Urinary bladder (tissue), 4 donors: Measurements from ENCODE around the gene RGS2. TPM values are rescaled to one million over a fixed set of nuclear protein-coding genes. Genes with fewer than 3 reads are reported as not detected.

ENCODE experiments used
- DNase-seq: peaks from one replicate; pipeline ENCODE4 v3.0.0-alpha.2; 2015; ENCODE audit errors: extremely low spot score
- H3K27ac ChIP-seq: one replicate; pipeline ENCODE4 v1.5.1; 2013; ENCODE audit warnings: low read depth, mild to moderate bottlenecking, moderate library complexity
- H3K36me3 ChIP-seq: one replicate; pipeline ENCODE4 v1.6.1; 2013; ENCODE audit warnings: mild to moderate bottlenecking, moderate library complexity; ENCODE audit not compliant: insufficient read depth
- H3K4me1 ChIP-seq: one replicate; pipeline ENCODE4 v1.6.1; 2013; ENCODE audit warnings: mild to moderate bottlenecking, moderate library complexity; ENCODE audit not compliant: insufficient read depth
- H3K4me3 ChIP-seq: one replicate; pipeline ENCODE4 v1.5.1; 2013; ENCODE audit warnings: low read depth, low read length
- WGBS: extraction: QIAGEN DNeasy Blood & Tissue Kit; methylation state at CpG from one replicate; pipeline ENCODE4 v1.1.7; 2013; 5-methylcytosine and 5-hydroxymethylcytosine counted together
- polyA plus RNA-seq: library from polyadenylated mRNA; stranded (reverse); fragments of 200-250 nt; gene quantifications from one replicate; pipeline ENCODE4 v1.2.3, GENCODE V29; 2013
- total RNA-seq: library from RNA; depleted of rRNA; stranded (reverse); fragments of >200 nt; gene quantifications from one replicate; pipeline ENCODE4 v1.2.3, GENCODE V29; 2014
- donor health status: healthy with polysubstance abuse.
- donor health status: healthy.

RGS2 gene
- total and polyA plus RNA-seq, 2 donors, result 211 to 554 TPM

DNA sequence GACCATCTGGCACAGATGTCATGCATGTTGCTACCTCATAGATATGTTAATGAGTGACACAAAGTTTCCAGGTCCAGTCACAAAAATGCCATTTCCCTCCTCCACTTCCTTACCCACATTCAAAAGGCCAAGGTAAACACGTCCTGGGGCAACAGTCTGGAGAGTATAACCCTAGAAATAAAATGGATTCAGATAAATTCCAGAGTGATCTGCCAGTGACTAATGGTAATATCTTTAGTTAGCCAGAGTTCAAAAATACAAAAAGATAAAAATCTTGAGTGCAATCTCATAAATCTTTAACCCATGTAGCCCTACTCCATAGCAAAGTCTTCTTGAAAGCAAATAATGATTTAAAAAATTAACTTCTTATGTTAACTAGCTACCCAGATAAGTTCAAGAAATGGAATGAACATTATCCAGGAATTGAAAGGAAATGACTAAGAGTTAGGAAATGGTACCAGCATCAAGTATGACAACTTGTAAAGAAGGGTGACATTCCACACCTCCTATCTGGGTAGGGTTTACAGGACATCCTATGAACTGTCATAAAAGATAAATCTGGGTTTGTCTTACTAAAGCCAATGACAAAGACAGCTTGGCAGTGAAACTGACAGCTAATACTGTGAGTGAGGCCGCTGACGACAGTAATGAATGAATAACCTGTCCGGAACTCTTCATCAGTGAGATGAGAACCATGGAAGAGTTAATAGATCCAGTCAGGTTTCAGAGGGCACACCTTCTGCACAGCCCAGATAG lies 18.1 kb downstream of the RGS2 start:
- WGBS, result 79% methylated on average over 4 of the region's 4 CpGs

DNA sequence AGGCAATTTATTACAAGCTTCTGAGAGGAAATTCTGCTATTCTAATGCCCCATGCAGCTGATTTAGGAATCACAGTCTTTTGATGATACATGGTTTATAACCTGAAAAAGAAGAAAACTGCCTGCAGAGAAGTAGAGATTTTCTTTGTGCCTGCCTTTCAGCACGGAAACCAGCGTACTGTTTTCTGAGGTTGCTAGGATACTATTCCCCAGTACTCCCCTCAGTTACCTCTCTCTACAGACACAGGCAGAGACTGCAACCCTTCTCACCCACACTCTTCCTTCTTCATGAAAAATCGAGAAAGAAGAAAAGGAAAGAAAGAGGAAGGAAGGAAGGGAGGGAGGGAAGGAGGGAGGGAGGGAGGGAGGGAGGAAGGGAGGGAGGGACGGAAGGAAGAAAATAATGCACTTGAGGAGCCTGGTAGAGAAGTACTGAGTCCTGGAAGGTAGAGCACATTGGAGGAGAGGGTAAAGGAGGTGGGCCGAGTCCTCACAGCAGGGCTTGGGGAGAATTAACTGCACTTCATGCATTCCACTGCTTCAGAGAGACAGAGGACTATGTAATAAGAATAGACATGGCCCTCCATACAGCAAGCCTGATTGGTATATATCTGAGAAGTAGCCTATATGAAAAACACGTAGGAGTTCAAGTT lies 21.9 kb downstream of the RGS2 start:
- H3K27ac ChIP-seq, result no peak overlapping the region

More for the DNA sequence above, 18.1 kb downstream of the RGS2 start:
- Histone ChIP-seq H3K27ac (no peak overlapping the region), H3K36me3 (no peaks in the 10 kb centered on the region), H3K4me3 (no peak overlapping the region), H3K4me1 (no peaks in the 10 kb centered on the region)
- DNase-seq, result no peak

DNA sequence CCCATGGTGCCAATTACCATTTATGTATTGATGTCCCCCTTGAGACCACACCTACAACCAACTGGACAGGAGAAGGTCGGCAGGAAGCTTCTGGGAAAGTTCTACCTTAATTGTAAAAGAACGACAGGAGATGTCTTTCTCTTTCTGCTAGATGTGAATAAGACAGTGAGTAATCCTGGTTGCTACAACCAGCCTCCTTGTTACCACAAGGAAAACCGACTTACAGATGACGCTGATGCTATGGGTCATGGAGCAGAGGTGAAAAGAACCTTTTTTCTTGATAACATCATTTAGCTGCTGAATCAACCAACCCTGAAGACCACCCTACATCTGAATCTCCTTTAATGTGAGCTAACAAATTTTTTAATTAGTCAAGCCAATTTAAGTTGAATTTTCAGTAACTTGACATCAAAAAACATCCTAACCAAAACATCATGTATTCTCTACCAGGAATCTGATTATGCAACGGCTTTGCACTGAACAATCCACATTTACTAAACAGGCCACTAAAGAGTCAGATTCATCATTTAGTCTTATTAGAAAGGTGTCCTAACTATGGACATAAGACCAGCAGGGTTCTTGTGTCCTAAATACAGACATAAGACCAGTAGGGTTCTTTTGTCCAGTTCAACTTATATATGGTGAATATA lies 23.0 kb downstream of the RGS2 start:
- 92% methylated on average over 5 of the region's 5 CpGs for WGBS
- DNase-seq, result no peak

More for the DNA sequence above, 21.9 kb downstream of the RGS2 start:
- no peak overlapping the region for H3K4me3 ChIP-seq
- H3K4me1 ChIP-seq, result no peaks in the 10 kb centered on the region
- H3K36me3 ChIP-seq, result no peaks in the 10 kb centered on the region
- WGBS, result 44% methylated on average over 6 of the region's 6 CpGs
- no peak for DNase-seq

DNA sequence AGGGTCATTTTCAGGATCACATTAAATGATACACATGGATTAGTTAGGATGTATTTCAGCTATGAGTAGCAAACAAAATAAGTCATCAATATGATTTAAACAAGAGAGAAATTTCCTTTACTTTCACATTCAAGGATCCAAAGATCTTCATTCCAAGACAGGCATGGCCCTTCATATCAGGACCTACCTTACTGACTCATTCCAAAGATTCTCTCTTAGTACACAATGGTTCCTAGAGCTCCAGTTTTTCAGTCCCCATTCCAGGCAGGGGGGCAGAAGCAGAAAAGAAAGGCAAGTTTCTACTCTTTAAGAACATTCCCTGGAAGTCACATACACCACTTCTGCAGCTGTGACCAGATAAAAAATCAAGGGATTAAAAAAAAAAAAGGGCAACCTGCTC lies 23.7 kb downstream of the RGS2 start:
- Histone ChIP-seq H3K4me3 (no peak overlapping the region), H3K4me1 (no peaks in the 10 kb centered on the region), H3K27ac (no peak overlapping the region), H3K36me3 (no peaks in the 10 kb centered on the region)
- no peak for DNase-seq

More for the DNA sequence above, 23.0 kb downstream of the RGS2 start:
- Histone ChIP-seq H3K4me1 (no peaks in the 10 kb centered on the region), H3K27ac (no peak overlapping the region), H3K36me3 (no peaks in the 10 kb centered on the region), H3K4me3 (no peak overlapping the region)

DNA sequence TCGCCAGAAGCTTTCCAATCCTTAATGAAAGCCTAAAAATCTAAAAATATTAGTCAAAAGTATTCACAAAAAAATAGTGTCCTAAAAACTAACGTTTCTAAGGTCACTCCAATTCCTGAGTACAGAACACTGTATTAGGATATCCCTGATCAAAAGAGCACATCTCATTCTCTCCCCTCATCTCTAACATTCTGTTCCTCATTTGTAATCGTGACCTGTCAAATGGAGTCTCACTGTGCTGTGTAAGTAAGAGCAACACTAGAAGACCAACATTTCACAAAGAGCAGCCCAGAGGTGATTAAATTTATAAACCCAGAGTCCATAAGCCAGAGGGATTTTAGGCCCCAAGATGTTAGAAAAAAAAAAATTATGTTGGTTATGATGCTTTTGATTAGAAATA lies 26.3 kb downstream of the RGS2 start:
- no peaks in the 10 kb centered on the region for H3K4me1 ChIP-seq
- no peak for DNase-seq
- H3K27ac ChIP-seq, result no peak overlapping the region
- peaks cover 2% of the 10 kb centered on the region for H3K36me3 ChIP-seq
- no peak overlapping the region for H3K4me3 ChIP-seq
- 47% methylated on average over 3 of the region's 3 CpGs for WGBS

DNA sequence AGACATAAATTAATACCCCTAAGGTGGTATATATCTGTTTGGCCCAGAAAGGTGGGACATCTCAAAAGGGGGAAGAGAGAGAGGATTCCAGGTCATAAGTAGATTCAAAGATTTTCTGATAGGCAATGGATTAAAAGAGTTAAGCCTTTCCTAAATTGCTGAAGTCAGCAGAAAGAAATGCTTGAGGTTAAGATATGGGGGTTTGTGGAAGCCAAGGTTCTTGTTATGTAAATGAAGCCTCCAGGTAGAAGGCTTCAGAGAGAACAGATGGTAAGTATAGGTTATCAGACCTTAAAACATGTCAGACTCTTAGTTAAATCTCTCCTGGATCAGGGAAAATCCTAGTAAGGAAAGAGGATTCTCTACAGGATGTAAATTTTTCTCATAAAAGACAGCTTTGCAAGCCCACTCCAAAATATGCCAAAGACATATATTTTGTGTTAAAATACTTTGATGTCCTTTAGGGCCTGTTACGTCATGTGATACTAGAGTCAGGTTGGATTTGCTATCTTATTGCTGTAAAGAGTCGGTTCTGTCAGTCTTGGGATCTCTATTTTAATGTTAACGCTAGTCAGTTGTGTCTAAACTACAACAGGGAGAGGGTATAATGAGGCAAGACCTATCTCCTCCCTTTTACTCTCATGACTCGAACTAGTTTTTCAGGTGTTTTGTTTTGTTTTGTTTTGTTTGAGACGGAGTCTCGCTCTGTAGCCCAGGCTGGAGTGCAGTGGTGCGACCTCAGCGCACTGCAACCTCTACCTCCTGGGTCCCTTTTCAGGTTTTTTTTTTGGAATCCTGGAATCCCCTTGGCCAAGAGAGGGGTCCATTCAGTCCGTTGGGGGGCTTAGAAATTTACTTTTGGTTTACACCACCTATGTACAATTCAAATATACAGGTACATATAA lies 30.6 kb downstream of the RGS2 start:
- no peak for DNase-seq
- peaks cover 2% of the 10 kb centered on the region for H3K36me3 ChIP-seq
- no peak overlapping the region for H3K4me3 ChIP-seq
- H3K4me1 ChIP-seq, result no peaks in the 10 kb centered on the region
- no peak overlapping the region for H3K27ac ChIP-seq
- WGBS, result 89% methylated on average over 9 of the region's 9 CpGs

DNA sequence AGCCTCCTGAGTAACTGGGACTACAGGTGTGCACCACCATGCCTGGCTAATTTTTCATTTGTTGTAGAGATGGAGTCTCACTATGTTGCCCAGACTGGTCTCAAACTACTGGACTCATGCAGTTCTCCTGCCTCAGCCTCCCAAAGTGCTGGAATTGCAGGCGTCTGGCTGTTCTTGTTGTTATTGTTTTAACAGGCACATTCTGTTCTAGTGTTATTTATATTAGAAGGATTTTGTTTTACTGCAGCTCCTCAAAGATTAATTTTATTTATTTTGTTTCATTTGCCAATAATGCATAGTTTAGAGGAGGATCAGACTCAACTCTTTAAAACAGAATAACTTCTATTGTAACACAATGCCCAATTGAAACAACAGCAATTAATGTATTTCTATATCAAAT lies 35.5 kb downstream of the RGS2 start:
- Histone ChIP-seq H3K27ac (no peak overlapping the region), H3K36me3 (no peaks in the 10 kb centered on the region), H3K4me1 (no peaks in the 10 kb centered on the region), H3K4me3 (no peak overlapping the region)
- no peak for DNase-seq
- WGBS, result 50% methylated on average over 1 of the region's 1 CpG

DNA sequence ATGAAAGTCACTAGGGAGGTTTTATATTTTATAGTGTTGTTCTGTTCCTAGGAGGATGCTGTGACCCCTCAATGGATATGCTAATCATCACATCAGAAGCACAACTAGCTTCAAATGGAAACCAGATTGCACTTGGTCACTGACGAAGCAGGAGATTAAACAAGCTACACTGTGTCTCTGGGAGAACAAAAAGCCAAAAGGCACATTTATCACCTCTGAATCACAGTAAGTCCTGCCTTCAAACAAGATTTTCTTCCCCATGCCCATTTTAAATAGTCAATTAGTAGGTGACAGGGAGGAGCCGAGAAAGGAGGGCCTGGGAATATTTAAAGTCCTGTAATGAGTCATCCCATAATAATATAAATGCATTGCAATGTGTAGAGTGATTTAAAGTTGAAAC lies 38.1 kb downstream of the RGS2 start:
- Histone ChIP-seq H3K4me1 (no peaks in the 10 kb centered on the region), H3K27ac (no peak overlapping the region), H3K36me3 (no peaks in the 10 kb centered on the region), H3K4me3 (no peak overlapping the region)
- 86% methylated on average over 2 of the region's 2 CpGs for WGBS
- DNase-seq, result no peak

DNA sequence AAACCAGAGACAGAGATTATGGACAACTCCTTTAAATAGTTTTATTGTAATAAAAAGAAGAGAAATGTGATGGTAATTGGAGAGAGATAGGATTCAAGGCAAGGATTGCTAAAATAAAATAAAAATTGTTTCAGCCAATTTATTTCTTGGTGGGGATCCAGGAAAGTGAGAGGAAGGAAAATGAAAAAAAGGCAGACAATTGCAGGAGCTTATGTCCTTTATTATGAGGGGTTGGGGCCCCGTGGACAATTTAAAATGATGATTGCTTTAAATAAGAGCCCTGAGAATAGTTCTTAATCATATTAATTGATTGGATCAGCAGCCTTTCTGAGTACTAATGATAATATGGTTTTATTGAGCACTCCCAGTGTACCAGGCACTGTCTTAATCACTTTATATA lies 40.2 kb downstream of the RGS2 start:
- WGBS, result 35% methylated on average over 1 of the region's 1 CpG
- Histone ChIP-seq H3K36me3 (no peaks in the 10 kb centered on the region), H3K27ac (no peak overlapping the region), H3K4me3 (no peak overlapping the region), H3K4me1 (no peaks in the 10 kb centered on the region)
- DNase-seq, result no peak

DNA sequence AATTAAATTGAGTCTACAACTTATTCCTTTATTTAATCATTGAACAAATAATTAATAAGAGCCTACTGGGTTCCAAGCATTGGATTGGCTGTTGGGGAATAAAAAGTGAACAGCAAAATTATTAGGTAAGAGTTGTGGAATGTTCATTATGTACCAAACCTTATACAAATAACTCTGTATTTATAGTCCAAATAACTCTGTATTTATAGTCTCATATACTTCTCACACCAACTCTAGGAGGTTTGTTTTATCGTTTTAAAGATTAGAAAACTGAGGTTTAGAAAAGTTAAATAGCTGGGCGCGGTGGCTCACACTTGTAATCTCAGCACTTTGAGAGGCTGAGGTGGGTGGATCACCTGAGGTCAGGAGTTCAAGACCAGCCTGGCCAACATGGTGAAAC lies 40.6 kb downstream of the RGS2 start:
- WGBS, result 76% methylated on average over 3 of the region's 3 CpGs
- H3K4me3 ChIP-seq, result no peak overlapping the region
- no peaks in the 10 kb centered on the region for H3K4me1 ChIP-seq
- no peak overlapping the region for H3K27ac ChIP-seq
- DNase-seq, result no peak
- no peaks in the 10 kb centered on the region for H3K36me3 ChIP-seq

DNA sequence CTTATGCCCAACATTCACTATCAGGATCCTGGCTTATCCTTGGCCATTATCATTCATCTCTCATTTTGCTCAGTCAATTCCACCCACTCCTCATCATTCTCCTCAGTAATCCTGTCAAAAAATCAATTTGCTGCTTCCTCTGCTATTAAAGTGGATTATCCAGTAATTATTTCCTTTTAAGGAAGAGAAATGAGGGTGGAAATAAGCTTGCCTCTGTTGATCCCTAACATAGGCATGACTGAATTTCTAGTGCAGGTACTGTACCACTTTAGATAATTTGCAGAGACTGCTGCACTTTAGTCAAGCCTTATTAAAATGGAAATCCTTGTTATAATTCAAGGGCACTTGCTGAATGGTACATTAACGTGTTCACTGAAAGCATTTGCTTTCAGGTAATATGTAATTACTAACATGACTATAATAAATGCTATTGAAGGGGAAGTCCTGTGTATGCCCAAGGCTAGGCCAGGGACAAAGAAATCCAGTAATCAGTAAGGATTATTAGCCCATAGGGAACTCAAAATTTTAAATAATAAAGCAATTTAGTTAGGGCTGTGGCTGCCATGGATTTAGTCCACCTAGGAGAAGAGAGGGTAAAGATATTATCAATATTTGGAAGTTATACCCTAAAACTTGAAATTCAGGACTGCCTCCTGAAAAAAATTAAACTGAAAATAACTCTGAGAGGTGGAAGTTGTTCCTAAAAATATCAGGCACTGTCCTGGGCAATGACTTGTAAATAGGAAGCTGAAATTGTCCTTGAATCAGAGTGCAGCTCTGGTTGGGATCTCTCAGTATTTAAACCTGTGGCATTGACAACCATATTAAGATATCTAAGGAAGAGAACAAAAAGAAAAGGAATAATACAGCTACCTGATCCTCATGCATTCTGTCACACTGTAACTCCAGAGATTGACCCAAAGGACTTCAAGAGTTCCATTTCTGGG lies 43.4 kb downstream of the RGS2 start:
- Histone ChIP-seq H3K36me3 (no peaks in the 10 kb centered on the region), H3K4me1 (no peaks in the 10 kb centered on the region), H3K27ac (no peak overlapping the region), H3K4me3 (no peak overlapping the region)
- 49% methylated on average over 1 of the region's 1 CpG for WGBS
- DNase-seq, result no peak

DNA sequence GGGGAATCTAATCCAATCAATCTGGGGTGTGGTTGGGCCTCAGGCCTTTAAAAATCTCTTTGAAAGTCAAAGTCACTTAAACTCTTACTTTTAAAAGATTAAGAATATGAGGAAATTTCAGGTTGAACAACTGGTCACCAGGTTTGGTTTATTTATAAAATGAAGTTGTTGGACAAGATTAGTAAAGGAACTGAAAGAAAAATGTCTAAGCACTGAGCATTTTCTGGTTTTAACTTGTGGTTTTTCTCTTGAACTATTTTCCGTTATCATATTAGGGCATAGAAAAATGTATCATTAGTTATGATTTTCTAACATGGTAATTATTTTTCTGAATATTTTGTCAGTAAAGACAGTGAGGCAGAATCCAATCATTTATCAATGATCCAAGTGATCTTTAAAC lies 49.6 kb downstream of the RGS2 start:
- Histone ChIP-seq H3K27ac (no peak overlapping the region), H3K36me3 (no peaks in the 10 kb centered on the region), H3K4me3 (no peak overlapping the region), H3K4me1 (no peaks in the 10 kb centered on the region)
- no peak for DNase-seq
- 88% methylated on average over 1 of the region's 1 CpG for WGBS
